Endothelial cell of coronary artery (primary cell): ENCODE results near the gene PDRG1. TPM values are rescaled to one million over a fixed set of nuclear protein-coding genes. Genes with fewer than 3 reads are reported as not detected.

Experiments used
- total RNA-seq: library from RNA; depleted of rRNA; stranded (reverse); fragments of >200 nt; gene quantifications from 2 replicates; pipeline ENCODE4 v1.2.3, GENCODE V29; 2014

PDRG1 gene
- 4.0 and 6.1 TPM in 2 replicates for total RNA-seq

GRCh38 chr20:31951530-31952453 lies at the start of gene PDRG1:
TSS of gene PDRG1 (minus strand) at chr20:31952046. CDS start at chr20:31951961, 85 bp downstream.

GRCh38 chr20:31967830-31968249 lies 16.0 kb upstream of the PDRG1 start, which contains the start of gene XKR7:
TSS of gene XKR7 (plus strand) at chr20:31968151. CDS start at chr20:31968176, 25 bp downstream.

Other genes starting within 250 kb of the PDRG1 start
- 63.2 and 78.0 TPM in 2 replicates for gene BCL2L1, start 229.2 kb downstream of the PDRG1 start, total RNA-seq
- gene TPX2, start 212.8 kb downstream of the PDRG1 start, total RNA-seq, result 19.3 and 43.8 TPM in 2 replicates
- gene MYLK2, start 132.7 kb downstream of the PDRG1 start, total RNA-seq, result 0.36 and 1.1 TPM in 2 replicates
- 0.09 and 2.8 TPM in 2 replicates for gene FOXS1, start 106.4 kb downstream of the PDRG1 start, total RNA-seq
- gene DUSP15, start 81.5 kb downstream of the PDRG1 start, total RNA-seq, result not detected in 2 replicates
- gene TTLL9, start 81.4 kb downstream of the PDRG1 start, total RNA-seq, result not detected in 2 replicates
- not detected in 2 replicates for gene XKR7, start 16.1 kb upstream of the PDRG1 start, total RNA-seq
- gene CCM2L, start 58.4 kb upstream of the PDRG1 start, total RNA-seq, result 7.8 and 13.1 TPM in 2 replicates
- not detected in 2 replicates for gene HCK, start 100.2 kb upstream of the PDRG1 start, total RNA-seq
- gene TM9SF4, start 157.7 kb upstream of the PDRG1 start, total RNA-seq, result 19.3 and 30.1 TPM in 2 replicates